ENCODE data around the gene ZMAT5.

- no peak for TF ChIP-seq POLR2AphosphoS5 (IDR thresholded peaks at IDR 0.05; ENCODE audit: borderline replicate concordance, low read depth, low read length)
- no peak for TF ChIP-seq EZH2 (IDR thresholded peaks at IDR 0.05)
- TF ChIP-seq FOXP2 (optimal IDR thresholded peaks at IDR 0.05; ENCODE audit: control extremely low read depth, extremely low read length, insufficient read depth): no peak
Observed at GRCh38 chr22:29790061-29790460, 23.3 kb upstream of the ZMAT5 start.
